ENCODE measurements around the gene USP25.

DNA sequence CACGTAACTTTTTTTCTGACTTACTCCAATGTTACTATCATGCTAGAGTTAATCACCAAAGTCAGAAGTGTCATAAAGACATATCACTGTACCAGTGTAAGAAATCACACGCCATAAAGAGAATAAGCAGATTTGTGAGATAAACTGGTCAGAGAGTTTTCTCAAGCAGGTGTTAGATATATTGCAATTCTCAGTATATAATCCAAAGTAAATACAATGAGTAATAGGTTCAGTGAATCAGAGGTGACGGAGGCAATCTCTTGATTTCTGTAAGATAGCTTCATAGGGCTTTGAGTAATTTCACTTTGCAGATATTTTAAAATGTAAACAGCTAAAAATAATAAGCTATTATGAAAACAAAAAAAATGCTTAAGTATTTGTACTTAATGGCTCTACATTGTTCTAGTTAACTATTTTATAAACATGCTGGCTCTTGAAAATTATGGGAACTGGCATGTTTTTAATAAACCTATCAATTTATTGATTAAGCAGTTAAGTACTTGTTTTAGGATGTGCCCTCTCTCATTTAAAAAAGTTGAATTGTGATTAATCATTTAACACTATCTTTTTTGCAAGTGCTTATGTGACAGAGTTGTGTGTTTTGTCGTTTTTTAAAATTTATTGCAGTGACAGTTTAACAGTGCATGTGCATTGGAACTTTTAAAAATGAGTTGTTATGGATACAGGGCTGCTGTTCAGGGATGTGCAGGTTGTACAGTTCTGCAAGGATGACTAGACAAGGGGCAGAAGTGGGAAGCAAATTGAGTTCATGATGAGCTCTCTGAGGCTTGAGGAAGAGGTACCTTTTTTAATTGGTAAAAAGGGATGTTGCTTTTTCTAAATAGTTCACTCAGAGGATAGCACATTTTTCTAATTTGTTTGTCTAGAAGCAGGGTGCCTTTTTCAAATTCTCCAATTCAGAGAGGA lies 119.1 kb downstream of the USP25 start:
- TF ChIP-seq, protein P1, sequence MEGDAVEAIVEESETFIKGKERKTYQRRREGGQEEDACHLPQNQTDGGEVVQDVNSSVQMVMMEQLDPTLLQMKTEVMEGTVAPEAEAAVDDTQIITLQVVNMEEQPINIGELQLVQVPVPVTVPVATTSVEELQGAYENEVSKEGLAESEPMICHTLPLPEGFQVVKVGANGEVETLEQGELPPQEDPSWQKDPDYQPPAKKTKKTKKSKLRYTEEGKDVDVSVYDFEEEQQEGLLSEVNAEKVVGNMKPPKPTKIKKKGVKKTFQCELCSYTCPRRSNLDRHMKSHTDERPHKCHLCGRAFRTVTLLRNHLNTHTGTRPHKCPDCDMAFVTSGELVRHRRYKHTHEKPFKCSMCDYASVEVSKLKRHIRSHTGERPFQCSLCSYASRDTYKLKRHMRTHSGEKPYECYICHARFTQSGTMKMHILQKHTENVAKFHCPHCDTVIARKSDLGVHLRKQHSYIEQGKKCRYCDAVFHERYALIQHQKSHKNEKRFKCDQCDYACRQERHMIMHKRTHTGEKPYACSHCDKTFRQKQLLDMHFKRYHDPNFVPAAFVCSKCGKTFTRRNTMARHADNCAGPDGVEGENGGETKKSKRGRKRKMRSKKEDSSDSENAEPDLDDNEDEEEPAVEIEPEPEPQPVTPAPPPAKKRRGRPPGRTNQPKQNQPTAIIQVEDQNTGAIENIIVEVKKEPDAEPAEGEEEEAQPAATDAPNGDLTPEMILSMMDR (IDR thresholded peaks at IDR 0.05; ENCODE audit: poor library complexity) = no peak
- no peak for TF ChIP-seq EZH2phosphoT487 (IDR thresholded peaks at IDR 0.05; ENCODE audit: low read depth, severe bottlenecking, unreplicated experiment)

Measured in hepatocyte (in vitro differentiated cells).